Stimulated activated CD8-positive, alpha-beta memory T cell treated with anti-CD3 and anti-CD28 coated beads, Interleukin-4, amount 100 ng/mL, for 24 hours (primary cell): ENCODE results near the gene PTS.

Experiments used
- DNase-seq: peaks from one replicate; pipeline ENCODE4 v3.0.0-alpha.2; 2020; ENCODE audit warnings: low read depth

PTS gene

GRCh38 chr11:112222303-112222702 is 3.9 kb upstream of the PTS start:
- DNase-seq = no peak

DNA sequence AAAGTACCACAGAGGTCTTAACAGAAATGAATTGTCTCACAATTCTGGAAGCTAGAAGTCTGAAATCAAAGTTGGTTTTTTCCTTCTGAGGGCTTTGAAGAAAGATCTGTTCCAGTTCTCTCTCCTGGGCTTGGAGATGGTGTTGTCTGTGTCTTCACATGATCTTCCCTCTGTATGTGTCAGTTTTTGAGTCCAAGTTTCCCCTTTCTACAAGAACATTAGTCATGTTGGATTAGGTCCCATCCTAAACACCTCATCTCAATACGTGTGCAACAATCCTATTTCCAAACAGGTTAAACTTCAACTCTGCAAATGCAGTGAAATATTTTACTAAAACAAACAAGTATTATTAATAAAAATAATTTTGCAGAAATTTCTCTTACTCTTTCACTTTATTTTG is 3.1 kb upstream of the PTS start:
- no peak for DNase-seq

GRCh38 chr11:112223754-112224532 is 2.3 kb upstream of the PTS start:
- DNase-seq = no peak

DNA sequence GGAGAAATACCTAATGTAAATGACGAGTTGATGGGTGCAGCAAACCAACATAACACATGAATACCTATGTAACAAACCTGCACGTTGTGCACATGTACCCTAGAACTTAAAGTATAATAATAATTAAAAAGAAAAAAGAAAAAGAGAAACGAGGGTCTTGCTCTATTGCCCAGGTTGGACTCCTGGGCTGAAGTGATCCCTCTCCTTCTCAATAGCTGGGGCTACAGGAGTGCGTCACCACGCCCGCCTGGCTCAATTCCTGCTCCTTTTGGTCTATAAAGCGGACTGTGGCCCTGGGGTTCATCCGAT is 521 bp upstream of the PTS start:
- DNase-seq = no peak

DNA sequence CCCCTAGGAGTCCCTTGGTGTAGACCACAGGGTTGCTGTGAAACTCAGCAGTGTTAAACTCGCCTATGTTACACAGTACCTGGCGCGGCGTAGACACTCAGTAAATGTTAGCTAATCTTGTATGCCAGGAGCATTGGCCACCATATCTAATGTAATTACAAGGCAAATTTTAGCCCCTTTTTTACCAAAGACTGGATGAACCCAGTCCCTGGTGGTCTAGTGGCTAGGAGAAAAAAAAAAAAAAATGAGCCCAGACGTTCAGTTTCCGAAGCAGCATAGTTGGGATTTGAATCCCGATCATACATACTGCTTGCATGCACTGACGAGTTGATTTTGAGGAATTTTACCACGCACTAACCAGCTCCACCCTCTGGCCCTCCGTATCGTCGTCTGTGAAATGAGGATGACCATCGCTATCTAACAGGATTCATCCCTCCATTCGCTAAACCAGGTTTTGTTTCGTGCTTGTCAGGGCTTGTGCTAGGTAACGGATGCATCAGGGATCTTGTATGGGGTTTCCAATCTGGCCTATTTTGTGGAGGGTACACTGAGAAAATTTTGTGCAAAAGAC is 688 bp downstream of the PTS start:
- DNase-seq = no peak

GRCh38 chr11:112227471-112227870 is 1.2 kb downstream of the PTS start:
- DNase-seq = no peak

- DNase-seq = no peak
Observed at GRCh38 chr11:112228706-112229105, 2.5 kb downstream of the PTS start.

GRCh38 chr11:112229159-112229558 is 2.9 kb downstream of the PTS start:
- no peak for DNase-seq

- no peak for DNase-seq
Observed at GRCh38 chr11:112229746-112230433, 3.7 kb downstream of the PTS start.

- no peak for DNase-seq
Observed at GRCh38 chr11:112231952-112232351, 5.7 kb downstream of the PTS start.

DNA sequence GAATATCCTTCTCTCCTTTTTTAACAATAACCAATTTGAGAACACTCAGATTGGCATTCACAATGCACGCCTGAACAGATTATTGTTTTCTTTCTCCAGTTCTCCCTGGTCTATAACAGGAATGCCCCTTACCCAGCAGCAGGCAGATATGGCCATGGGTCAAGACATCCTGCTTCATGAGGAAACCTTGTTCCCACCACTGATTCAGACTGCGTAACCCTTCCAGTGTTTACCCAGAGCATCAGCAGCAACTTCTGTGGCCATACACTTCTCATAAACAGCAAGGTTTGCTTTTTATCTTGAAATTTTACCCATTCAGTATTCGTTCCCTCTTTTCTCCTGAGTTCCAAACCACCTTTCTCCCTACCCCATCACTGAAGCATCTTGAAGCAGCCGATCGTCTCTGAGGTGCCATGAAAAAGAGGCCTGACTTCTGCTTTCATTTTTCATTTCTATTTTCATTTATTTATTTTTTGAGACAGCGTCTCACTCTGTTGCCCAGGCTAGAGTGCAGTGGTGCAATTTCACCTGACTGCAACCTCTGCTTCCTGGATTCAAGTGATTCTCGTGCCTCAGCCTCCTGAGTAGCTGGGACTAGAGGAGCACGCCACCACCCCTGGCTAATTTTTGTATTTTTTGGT is 9.6 kb downstream of the PTS start:
- no peak for DNase-seq

DNA sequence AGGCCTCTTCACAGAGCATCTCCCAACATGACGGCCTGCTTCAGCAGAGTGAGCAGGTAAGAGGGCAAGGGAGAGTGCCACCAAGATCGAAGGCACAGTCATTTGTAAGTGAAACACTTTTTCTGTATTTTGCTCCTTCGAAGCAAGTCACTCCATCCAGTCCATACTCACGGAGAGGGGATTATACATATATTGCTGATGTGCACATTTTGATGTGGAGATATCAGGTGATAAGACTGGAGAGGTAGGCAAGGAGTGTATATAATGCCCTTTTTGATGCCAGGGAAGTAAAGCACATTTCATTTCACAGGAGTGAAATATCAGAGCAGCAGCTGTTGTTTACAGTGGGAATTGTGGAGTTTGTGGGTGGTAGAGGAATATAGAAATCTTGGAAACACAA is 11.2 kb downstream of the PTS start:
- DNase-seq = no peak

DNA sequence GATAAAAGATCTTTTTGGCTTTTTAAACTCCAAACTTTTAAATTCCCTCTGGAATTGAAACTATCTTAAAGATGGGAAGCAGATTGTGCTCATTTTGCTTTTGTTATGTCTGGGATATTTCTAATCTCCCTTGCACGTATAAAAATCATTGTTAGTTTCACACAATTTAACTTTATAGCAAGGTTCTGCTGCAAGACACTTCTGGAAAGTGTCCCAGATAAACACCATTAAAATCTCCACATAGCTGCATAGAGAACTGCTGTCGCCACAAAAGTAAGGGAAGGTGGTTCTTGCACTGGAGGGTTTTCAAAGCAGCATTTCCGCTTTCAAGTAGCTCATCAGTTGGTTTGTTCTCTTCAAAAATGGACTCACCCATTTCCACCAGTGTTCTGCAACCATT is 11.8 kb downstream of the PTS start:
- no peak for DNase-seq

GRCh38 chr11:112241486-112241885 is 15.3 kb downstream of the PTS start:
- DNase-seq = no peak

GRCh38 chr11:112247201-112247600 is 21.0 kb downstream of the PTS start:
- DNase-seq = no peak

GRCh38 chr11:112248201-112248600 is 22.0 kb downstream of the PTS start:
- DNase-seq = no peak

DNA sequence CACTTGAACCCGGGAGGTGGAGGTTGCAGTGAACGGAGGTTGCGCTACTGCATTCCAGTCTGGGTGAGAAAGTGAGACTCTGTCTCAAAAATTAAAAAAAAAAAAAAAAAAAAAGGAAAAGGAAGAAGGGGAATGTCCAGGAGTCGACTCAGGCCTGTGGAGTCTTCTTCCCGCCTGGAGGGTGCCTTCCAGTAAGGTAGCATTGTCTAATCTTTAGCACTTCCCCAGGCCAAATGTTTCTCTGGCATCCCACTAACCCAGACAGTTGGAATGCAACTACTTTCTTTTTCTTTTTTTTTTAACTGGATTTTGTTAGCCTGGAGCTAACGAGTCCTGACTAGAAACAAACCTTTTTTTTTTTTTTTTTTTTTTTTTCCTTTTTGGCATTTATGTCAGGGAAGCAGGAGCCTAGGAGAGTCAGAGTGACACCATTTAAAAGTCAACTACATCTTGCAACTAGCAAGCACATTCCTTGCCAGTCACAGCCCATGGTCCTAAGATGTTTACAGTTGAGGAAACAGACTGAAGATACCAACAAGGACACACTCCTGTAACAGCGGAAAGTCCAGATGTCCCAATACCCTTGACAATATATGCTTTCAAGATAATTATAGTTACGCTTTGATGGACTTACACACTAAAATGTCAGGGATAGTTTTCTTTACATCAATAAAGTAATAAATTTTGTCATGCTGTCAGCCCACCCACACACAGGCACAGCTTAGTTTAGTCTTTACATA is 23.8 kb downstream of the PTS start:
- no peak for DNase-seq

GRCh38 chr11:112253605-112254242 is 27.5 kb downstream of the PTS start:
- DNase-seq = no peak

DNA sequence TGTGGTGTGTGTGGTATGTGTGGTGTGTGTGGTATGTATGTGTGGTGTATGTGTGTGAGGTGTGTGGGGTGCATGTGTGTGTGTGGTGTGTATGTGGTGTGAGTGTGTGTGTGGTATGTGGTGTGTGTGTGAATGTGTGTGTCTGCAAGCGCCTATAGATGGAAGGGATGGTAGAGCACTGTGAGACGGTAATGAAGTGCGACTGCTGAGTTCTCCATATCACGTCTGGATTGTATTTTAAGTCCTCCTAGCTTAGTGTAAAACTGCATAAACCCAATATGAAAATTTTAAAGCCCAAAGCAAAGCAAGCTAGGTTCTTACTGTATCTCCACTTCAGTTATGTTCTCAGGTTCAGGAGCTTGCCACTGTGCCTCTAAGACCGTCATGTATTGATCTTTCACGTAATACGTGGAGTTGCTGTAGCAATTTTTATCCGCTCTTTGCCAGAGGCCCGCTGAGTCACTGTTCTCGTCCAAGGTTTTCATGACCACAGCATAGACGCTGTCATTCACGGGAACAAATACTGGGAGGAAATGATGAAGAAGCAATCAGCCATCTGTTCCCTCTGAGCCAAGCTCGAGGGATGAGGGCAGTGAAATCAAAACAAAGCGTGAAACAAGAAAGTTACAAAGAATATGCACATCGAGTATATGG is 29.0 kb downstream of the PTS start:
- no peak for DNase-seq

DNA sequence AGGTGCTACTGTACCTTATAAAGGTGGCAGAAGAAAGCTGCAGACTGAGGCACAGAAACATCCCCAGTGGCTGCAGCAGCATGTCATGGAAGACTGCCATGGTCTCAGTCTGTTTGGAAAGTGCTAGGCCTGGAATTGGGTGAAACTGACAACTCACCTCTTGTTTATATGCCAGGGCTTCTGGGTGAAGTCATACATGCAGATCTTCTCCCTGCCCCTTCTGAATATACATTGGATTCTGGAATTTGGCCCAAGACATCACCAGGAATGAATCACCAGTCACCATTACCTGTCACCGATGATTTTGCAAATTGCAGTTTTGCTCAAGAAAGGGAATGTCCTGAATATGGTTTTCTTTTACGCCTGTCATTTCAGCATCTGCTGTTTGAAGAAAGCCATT is 34.3 kb downstream of the PTS start, which contains the start of gene PLET1:
Gene PLET1 (minus strand): TSS at position 371 of the 400 bp plus-strand sequence. CDS start 271 bp downstream, at position 100.
- DNase-seq = no peak
